ENCODE measurements around the gene LSM5. TPM values are rescaled to one million over a fixed set of nuclear protein-coding genes. Genes with fewer than 3 reads are reported as not detected.

Gene LSM5
- total and polyA plus RNA-seq, 2 of the 4 experiments (the other 2 are of a cell fraction) = 5.0 to 26.5 TPM

GRCh38 chr7:32453341-32454011, 36.7 kb downstream of the LSM5 start:
- Histone ChIP-seq H4K5ac (ENCODE audit: low read depth, low read length) (no peak overlapping the region), H2BK20ac (ENCODE audit: low read depth, low read length) (no peak overlapping the region), H4K91ac (ENCODE audit: insufficient read depth, low read depth, low read length) (no peak overlapping the region), H3K9me3 (ENCODE audit: control insufficient read depth, insufficient read depth, low read length) (no peaks in the 10 kb centered on the region), H2BK15ac (ENCODE audit: low read depth, low read length) (no peak overlapping the region), H3K4ac (ENCODE audit: low read depth, low read length) (no peak overlapping the region), H3K36me3 (ENCODE audit: control insufficient read depth, insufficient read depth, low read length) (no peaks in the 10 kb centered on the region), H3K27me3 (ENCODE audit: control insufficient read depth, insufficient read depth, low read length) (no peaks in the 10 kb centered on the region), H2BK120ac (ENCODE audit: low read depth, low read length) (no peak overlapping the region), H4K8ac (ENCODE audit: low read depth in 2 of 2, low read length in 2 of 2) (no peak overlapping the region), H4K20me1 (ENCODE audit: insufficient read depth, low read length) (no peaks in the 10 kb centered on the region), H3K18ac (ENCODE audit: low read depth, low read length) (no peak overlapping the region), H2BK5ac (ENCODE audit: low read depth, low read length, poor library complexity, severe bottlenecking) (no peak overlapping the region), H3K56ac (ENCODE audit: extremely low read depth, insufficient read depth, low read length) (no peak overlapping the region), H2AK5ac (ENCODE audit: low read depth, low read length) (no peak overlapping the region), H3K14ac (replicated peaks; ENCODE audit: low read depth, low read length) (no peak overlapping the region), H3K9ac (ENCODE audit: low read depth, low read length) (no peak overlapping the region), H2AK9ac (replicated peaks; ENCODE audit: low read depth, low read length, poor library complexity) (no peak overlapping the region), H3K4me1 (ENCODE audit: control insufficient read depth, insufficient read depth, low read length) (no peaks in the 10 kb centered on the region), H2AFZ (replicated peaks; ENCODE audit: low read length, poor library complexity) (no peak overlapping the region), H3K79me1 (ENCODE audit: low read depth in 1 of 2, low read length in 2 of 2) (no peaks in the 10 kb centered on the region), H3K27ac (ENCODE audit: insufficient read depth, low read length) (no peak overlapping the region), H3K23ac (ENCODE audit: low read depth, low read length) (no peak overlapping the region), H3K9me1 (ENCODE audit: insufficient read depth, low read length) (no peaks in the 10 kb centered on the region), H3K4me3 (ENCODE audit: insufficient read depth, low read depth, low read length) (no peak overlapping the region), H3K4me2 (ENCODE audit: low read depth, low read length) (no peak overlapping the region)
- BruUV-seq (replicated peaks) = no TSS peak
- TF ChIP-seq MAZ (IDR thresholded peaks at IDR 0.05; ENCODE audit: borderline replicate concordance, low read depth, low read length) (no peak), POLR2A (IDR thresholded peaks at IDR 0.05; ENCODE audit: low read depth, low read length) (no peak), NFE2L2 (IDR thresholded peaks at IDR 0.05; ENCODE audit: low read depth, low read length) (no peak), USF2 (IDR thresholded peaks at IDR 0.05; ENCODE audit: low read depth, low read length) (no peak), ELK1 (IDR thresholded peaks at IDR 0.05; ENCODE audit: borderline replicate concordance, low read depth, low read length) (no peak), CEBPB (IDR thresholded peaks at IDR 0.05; ENCODE audit: low read depth, low read length) (no peak), RCOR1 (IDR thresholded peaks at IDR 0.05; ENCODE audit: insufficient replicate concordance, low read length) (no peak), RAD21 (IDR thresholded peaks at IDR 0.05; ENCODE audit: low read length) (no peak), BHLHE40 (IDR thresholded peaks at IDR 0.05; ENCODE audit: low read depth, low read length) (no peak)
- intact Hi-C loops (cut with micrococcal nuclease) = no loop called here
- POLR2A ChIA-PET (ENCODE audit: unreplicated experiment) = no interaction called here
- DNase-seq = no peak
- no CpG with 5 or more reads among the region's 8 CpGs for WGBS, 2 experiments (ENCODE audit: extremely low coverage in 2 of 2, insufficient read length in 1 of 2)
- in situ Hi-C loops (cut with MboI; ENCODE audit: low sequenced_read_pairs) = no loop called here
- ATAC-seq (ENCODE audit: low read depth) = no peak
- dilution Hi-C loops (cut with HindIII; ENCODE audit: low sequenced_read_pairs, unreplicated experiment) = no loop called here
- CTCF ChIA-PET = no interaction called here
